DMS 273 treated with DMSO at 0.1 percent for 48 hours (cell line): ENCODE data around the gene PI16.
"Not testable (repeated sequence)": the region's sequence is repeated elsewhere in the genome, so short reads cannot be mapped to it uniquely, and the experiment has no call there.

Experiments
- DNase-seq: peaks from one replicate; lab custom pipeline; 2025; lab: John Stamatoyannopoulos, UW

PI16 gene

DNA sequence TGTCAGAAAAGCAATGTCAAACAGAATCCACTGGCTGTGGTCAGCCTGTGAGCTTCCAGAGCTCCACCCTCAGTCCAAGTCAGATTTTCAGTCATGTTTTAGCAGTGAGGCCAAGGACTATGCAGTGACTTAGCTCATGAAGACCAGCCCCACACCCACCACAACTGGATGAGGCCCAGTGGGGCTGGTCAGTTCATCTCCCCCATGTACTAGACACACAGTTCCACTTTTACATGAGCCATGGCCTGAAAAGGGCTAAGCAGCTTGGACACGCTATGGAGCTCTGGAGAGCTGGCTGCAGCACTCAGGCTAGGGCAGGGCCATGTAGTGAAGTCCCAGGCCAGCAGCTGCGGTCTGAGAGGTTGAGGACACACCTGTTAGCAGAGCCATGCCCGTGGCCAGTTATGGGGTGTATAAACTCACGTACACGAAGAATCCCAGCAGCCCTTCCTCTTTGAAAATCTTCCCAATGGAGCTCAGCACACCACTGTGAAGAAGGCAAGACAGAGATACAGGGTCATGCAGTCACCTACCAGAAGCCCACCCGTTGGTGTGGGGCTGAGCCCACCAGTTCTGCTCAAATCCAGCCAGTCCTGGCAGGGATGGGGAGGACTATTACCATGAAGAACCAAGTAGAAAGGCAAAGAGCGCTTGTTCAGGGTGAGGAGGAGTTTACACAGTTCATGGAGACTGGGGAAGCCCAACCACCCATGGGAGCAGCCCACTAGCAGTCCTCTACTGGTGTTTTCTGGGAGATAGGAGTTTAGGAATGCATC, 20.9 kb downstream of the PI16 start:
- DNase-seq: no peak

DNA sequence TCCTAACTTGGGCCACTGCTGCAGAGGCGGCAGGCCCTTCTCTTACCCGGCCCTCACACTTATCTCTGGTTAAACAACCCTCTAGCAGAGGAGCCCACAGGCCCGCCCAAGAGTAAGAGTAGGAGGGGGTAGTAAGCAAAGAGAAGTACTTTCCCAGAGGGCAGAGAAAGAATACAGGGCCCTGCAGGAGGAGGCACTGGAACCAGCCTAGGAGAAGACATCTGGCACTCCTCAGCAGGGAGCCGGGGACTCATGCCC, 21.4 kb downstream of the PI16 start:
- no peak for DNase-seq

DNA sequence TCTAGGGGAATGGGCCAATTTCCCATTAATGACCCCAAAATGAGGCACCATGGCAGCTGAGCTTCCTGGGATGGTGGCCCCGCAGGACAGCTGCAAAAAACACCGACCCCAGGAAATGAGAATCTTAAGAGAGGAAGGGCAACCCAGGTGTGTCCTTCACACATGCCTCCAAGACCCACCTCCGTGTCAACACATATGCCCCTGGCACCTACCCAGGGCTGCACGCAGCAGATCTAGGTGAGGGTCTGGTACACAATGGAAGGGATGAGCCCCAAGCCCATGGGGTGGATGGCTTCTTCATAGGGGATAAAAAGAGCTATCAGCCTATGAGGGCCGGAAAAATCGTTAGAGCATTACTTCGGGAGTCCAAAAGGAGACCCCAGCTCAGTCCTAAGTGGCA, 22.0 kb downstream of the PI16 start:
- DNase-seq: no peak

DNA sequence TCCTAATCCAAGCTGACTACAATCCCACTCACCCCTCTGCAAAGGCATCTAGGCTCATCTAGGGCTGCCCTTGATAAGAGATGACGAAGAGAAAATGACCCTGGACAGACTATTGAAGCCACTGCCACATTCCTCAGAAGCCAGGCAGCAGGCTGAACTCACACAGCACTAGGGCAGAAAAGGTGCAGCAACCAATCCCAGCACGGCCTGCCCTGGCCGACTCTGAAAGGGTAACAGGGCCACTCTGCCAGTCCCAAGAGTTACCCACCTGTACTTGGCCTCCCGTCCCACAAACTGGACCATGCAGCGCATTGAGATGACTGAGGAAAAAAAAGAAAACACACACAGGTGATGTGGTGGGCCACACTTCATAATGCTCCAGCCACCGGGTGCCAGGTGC, 22.4 kb downstream of the PI16 start:
- no peak for DNase-seq

DNA sequence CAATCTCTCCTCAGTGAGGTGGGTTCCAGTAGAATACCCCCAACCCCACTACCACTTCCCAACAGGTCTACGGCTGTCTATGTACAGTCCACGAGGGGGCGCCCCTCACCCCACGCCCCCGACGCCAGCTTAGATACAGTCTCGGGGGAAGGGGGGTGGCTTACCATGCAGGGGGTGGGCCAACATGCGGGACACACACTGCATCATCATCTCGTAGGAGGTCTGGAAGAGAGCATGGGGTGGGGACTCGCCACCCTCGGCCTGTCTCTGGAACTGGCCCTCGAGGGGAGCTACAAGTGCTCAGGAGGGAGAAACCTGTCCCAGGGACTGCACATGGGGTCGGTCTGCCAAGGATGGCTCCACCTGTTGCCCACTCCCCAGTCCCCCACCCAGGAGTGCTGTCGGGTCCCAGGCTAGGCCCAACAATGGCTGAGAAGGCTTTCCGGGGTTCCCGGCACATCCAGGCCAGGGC, 23.0 kb downstream of the PI16 start:
- DNase-seq: no peak

DNA sequence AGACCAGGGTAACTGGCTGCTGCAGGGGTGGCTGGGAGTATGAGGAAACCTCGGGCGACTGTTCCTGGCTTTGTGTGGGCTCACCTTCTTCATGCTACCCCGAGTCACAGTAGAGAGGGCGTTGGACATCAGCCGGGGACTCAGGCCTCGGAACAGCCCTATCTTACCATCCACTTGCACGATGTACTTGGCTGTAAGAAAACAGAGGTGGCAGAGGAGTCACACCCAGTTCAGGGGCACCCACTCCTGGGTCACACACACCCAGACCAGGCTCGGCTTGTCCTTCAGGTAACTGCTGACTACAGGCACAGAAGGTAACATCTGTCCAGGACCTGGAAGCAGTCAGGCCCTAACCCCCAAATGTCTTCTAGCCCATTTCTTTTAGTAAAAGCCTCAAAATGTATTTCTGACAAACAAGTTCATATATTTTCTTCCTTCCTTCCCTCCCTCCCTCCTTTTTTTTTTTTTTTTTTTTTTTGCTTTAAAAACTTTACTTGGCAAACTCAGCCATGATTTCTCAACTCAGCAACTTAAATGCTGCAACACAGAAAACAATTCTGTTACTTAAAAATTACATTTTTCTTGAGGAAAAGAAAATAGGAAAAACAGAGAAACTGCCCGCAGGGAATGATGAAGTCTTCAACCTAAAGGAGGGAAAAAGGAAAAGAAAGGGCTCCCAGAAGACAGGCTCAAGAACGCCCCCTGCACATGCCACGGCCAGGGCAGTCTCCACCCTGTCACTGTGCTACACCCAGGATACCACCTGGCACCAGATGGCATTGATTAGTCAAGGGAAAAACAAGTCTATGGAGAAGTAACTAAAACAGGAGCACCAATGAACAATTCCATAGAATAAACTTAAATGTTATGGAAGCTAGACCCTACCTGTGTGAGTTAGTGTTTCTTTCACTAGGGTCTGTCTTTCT, 24.1 kb downstream of the PI16 start:
- peak; percentile 87 for DNase-seq

DNA sequence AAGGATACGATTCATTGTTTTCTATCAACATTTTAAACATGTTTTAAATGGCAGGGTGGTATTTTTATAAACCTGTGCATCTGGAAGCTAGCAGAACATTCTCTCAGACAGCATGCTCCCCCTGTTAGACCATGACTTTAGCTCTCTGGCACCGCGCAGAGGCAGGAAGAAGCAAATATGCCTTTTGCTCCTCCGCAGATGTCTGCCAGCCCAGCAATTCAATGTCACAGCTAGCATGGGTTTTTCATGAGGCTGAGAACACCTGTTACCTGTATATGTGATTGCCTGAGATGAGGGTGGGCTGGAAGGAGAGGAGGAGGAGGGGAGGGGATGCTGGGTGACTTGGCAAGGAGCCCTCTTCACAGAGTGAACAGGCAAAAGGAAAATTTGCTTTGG, 24.8 kb downstream of the PI16 start:
- DNase-seq: peak; percentile 87

DNA sequence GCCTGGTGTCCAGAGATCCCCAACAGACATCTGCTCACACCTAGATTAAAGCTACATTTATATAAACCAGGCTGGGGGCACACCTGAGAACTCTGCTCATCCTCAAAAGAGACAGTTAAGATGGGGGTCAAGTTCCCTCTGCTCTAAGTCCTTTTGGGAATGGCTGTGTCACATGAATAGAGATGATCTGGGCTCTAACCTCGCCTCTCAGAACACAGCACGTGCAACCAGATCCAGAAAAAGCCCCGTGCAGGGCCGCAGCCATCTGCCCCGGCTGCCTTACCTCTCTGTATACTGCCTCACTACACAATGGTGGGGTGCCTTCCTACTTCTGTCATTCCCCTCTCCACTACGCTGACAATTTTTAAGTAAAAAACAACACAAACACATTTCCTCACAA, 25.6 kb downstream of the PI16 start:
- DNase-seq: no peak

DNA sequence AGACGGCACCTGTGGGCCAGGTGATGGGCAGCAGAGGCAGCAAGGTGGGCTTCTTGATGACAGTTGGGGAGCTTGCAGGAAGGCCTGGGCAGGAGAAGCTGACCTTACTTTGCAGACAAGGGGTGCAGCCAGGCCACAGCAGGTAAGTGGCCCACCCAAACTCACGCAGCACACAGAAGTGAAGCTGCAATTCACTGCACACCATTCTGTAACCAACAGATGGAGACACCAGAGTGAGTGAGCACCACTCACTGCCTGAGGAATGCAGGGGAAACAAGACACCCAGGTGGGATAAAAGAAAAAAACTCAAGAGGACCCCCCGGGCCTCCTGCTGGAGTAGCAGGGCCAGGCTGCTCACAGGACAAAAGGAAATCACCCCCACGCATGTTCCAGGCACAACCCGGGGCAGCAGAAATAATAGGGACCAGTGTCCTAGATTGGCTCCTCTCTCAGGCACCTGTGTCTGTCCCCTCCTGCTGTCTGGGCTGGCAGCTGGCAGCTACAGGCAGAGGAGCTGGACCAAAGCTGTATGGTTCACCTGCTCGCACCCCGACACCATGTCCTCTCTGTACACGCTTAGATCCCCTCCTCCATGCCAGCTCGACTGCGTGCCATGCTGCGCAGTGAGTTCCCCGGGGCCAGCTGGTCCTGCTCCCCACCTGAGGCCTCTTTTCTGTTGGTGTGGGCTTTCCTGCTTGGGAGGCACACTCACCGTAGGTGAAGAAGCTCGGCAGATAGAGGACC, 26.5 kb downstream of the PI16 start:
- DNase-seq: no peak

DNA sequence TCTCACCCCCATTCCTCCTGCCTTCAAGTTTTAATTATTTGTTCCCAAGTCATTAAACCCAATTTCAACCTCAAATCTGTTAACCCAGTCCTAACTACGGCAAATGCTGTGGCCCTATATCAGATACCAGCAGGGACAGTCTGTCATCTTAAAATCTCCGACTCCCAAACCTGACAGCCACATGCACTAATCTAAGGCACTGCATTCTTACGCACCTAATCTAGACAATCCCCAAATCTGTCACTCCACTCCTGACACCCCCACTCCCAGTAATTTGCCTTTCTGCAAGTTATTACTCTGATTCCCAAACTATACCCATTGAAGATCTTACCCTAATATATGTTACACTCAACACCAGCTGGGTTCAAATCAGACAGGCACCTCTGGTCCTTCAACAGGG, 29.0 kb downstream of the PI16 start:
- DNase-seq: no peak

DNA sequence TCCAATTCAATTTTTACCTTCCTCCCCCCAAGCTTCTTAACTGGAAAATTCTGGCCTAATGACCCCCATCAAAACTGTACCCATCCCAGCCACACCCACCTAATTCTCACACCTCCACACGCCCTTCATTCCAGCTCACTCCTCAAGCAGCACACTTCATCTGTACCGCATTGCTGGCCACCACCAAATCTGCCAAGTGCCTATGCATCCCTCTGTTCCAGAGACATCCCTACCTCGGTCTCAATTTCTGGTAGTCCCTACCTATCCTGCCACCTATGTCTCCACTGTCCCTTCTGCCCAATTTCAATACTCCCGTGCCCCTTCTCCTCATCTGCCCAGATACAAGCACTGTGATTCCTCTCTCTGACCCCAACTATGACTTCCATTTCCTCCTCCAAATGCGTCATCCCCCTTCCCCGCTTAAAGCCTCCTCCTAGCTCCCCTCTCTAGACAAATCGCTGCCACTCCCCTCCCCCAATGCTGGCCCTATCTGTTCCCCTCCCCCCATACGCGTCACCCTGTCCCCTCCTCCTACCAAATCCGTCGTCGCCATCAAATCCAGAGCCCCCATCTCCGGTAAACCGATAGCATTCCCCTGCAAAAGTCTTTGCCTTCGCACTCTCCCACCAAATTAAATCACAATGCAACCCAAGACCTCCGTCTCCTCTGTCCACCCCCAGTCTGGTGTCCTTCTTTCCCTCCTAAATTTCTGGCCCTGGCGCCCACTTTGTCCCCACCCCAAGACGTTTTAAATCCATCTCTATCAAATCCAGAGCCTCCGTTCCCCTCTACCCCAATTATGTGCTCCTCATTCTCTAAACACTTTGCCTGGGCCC, 30.3 kb downstream of the PI16 start:
- DNase-seq: no peak

DNA sequence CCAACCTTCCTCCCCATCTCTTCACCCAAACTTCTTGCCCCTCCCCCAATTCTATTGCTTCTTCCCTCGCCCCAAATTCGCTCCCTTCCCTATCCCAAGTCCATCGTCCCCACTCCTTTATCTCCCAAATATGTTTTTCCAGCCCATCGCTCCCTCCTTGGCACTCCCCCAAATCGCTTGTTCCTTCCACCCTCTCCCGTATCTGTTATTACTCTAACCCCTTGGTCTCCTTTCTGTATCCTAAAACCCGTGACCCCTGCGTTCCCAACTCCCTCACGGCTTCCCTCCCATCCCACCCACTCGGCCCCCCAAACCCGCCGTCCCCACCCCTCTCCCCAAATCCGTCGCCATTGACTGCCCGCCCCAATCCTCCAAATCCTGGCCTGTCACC, 30.9 kb downstream of the PI16 start:
- no peak for DNase-seq

DNA sequence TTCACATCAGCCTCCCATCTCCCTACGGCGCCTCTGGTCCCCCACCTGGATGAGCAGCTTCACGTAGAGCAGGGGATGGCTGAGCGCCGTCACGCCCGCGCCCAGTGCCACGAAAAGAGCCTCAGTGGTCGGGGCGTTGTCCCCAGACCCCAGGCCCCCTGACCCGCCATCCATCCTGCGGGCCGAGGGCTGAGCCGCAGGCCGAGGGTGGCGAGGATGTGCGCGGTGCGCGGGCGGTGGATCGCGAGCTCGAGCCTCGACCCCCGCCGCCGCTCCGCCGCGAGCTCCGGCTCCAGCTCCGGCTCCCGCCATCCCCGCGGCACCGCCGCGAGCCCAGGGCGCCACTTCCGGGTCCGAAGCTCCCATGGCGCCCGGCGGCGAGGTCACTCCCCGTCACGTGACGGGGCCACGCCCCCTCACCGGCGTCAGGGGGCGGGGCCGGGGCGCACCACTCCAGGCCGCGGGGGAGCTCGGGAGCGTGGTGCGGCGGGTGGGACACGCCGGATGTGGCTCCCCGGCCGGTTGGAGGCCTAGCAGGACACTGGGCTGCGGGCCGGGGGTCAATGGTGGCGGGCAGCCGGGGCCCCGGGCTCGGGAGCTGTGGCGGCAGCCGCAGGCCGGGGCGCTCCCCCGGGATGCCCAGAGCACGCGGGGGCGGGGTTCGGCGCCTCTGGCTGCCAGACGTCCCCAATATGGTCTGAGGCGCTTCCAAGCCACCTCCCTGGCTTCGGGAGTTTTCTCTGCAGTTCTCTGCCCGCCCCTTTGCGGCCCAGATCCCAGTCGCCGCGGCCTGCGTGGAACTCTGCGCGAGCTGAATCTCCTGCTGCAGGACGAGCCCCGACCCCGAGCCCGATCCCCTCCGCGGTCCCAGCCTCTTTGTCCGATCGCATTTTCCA, 31.5 kb downstream of the PI16 start, which contains the start of gene MTCH1:
MTCH1 (minus strand) TSS at position 389 of the 896 bp plus-strand sequence; CDS start at position 366, 23 bp downstream.
- peak; percentile 64 for DNase-seq

DNA sequence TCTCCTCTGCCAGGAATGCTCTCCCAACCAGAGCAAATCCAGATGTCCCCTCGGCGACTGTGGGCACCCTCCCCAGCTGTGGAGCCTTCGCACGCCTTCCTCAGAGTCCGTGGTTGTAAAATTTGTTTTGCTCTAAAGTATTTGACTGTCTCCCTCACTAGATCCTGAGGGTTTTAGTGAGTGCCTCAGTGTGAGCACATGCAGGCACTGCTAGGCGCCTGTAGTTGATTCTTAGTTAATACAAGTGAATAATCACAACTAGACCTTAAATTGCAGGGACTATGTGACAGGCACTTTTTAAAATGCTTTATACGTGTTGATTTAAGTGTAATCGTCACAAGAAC, 32.1 kb downstream of the PI16 start:
- DNase-seq: no peak

DNA sequence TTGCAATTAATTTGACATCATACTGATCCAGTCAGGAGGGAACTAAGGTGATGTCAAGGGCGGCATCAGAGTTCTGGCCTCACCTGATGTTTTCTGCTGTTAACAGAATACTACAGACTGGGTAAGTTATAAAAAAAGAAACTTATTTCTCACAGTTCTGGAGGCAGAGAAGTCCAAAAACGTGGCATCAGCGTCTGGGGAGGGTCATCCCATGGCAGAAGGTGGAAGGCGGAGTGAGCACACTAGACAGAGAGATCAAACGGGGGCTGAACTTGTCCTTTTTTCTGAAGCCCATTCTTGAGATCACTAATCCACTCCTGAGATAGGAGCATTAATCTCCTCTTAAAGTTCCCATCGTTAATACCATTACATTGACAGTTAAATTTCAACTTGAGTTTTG, 34.7 kb downstream of the PI16 start:
- no peak for DNase-seq

DNA sequence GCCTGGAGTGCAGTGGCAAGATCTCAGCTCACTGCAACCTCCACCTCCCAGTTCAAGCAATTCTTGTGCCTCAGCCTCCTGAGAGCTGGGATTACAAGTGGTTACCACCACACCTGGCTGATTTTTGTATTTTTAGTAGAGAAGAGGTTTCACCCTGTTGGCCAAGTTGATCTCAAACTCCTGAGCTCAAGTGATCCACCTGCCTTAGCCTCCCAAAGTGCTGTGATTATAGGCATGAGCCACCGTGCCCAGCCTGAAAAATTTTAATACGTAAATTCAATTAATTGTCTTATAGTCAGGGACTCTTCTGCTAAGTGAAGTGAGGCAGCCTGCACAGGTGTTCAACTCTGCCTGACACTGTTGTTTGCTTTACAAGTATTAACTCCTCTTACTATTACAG, 35.9 kb downstream of the PI16 start:
- DNase-seq: not testable (repeated sequence)

DNA sequence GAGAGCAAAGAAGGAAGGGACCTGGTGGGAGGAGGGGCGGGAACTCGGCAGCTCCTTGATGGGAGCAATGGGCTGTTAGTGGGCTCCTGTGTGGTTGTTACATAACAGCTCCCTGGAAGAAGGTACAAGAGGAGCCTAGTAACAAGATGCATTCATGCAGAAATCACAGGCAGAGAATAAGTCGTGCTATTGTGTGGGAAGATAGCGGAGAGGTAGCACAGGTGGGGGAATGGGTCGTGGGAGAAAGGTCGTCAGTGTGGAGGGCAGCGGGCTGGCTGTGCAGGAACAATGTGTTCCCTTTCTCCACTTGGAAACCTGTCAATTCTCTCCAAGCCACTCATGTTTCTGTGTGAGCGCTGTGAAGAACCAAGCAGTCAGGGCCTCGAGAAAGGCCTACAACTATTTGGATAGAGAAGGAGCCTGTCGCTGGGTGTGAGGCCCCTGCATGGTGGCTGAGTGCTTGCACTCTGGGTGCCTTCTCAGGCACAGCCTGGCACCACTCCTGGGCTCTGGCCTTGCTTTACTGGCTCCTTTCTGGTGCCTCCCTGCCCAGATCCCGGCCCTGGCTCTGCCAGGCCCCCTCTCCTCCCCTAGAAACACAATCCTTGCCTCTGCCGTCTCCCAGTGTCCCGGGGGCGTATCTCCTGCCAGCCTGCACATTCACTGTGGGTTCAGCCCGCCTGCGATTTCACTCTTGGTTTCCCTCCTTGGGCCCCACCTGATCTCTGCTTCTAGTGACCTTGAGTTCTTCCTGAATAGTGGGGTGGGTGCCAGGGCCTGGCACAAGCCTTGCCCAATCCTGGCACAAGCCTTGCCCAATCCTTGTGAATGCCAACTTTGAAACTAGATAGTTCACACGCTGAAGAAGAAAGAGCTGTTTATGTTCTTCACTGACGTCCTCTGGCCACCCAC, 43.5 kb downstream of the PI16 start:
- no peak for DNase-seq

DNA sequence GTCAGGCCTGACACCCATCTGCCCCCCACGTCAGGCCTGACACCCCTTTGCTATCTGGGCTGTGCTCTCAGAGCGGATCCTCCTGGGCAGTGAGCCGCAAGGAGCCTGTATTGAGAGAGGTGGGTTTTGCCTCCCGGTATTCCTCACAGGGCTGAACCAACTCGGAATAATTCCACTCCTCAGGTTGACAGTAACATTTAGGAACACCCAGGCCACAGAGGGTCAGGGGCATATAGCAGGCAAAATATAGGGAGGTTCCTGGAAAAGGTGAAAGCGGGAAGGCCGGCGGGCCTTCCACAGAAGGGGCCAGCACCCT, 44.1 kb downstream of the PI16 start:
- no peak for DNase-seq

DNA sequence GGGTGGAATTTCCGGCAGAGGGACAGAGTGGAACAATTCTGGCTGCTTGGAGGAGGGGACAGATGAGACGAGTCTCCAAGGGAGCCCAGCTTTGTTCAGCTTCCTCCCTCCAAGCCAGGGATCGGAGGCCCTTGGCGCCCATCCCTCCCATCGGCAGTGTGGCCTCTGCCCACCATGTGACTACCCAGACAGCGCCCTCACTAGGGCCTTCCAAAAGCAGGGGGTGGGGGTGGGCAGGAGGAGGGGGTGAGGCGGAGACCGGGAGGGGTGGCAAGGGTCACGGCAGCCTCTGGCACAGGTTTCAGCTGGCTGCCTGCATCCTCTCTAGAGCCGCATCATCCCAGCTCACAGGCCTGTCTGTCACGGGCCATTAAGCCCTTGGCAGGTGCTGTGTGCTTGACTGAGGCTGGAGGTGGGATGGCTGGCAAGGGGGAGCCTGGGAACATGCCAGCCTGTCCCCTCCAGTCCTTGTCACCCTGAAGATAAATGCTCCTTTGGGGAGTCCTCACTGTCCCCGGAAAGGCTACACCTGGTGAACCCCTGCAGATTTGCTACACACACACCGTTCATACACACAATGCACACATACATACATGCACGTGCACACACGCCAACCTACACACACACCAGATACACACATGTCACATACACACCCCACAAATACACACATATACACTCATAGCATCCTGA, 44.7 kb downstream of the PI16 start:
- DNase-seq: no peak
